SK-N-SH (cell line): ENCODE measurements around the gene CYP3A5.

ENCODE experiments used
- EP300 ChIP-seq, 2 experiments: IDR thresholded peaks; 2 replicates each; pipeline versions ENCODE4 v1.4.0 to v1.6.1; 2012; ENCODE audit warnings: borderline replicate concordance in 1 of 2, low read depth in 1 of 2, low read length in 1 of 2
- POLR2AphosphoS5 ChIP-seq: IDR thresholded peaks from 2 replicates; pipeline ENCODE4 v1.6.1; 2012; ENCODE audit warnings: low read depth, low read length
- RAD21 ChIP-seq: IDR thresholded peaks from 2 replicates; pipeline ENCODE4 v1.6.1; 2012; ENCODE audit warnings: mild to moderate bottlenecking, low read length
- TF ChIP-seq, protein P1 (sequence below): fragments of 200-600 bp; sonication (generic); IDR thresholded peaks from 2 replicates; pipeline ENCODE4 v1.6.1; 2017; ENCODE audit warnings: antibody characterized with exemption, mild to moderate bottlenecking, moderate library complexity
- TF ChIP-seq, protein P2 (sequence below): IDR thresholded peaks from 2 replicates; pipeline ENCODE4 v1.4.0; 2012; ENCODE audit warnings: low read depth

GRCh38 chr7:99625961-99626360, 53.8 kb downstream of the CYP3A5 start:
- TF ChIP-seq, protein P1, sequence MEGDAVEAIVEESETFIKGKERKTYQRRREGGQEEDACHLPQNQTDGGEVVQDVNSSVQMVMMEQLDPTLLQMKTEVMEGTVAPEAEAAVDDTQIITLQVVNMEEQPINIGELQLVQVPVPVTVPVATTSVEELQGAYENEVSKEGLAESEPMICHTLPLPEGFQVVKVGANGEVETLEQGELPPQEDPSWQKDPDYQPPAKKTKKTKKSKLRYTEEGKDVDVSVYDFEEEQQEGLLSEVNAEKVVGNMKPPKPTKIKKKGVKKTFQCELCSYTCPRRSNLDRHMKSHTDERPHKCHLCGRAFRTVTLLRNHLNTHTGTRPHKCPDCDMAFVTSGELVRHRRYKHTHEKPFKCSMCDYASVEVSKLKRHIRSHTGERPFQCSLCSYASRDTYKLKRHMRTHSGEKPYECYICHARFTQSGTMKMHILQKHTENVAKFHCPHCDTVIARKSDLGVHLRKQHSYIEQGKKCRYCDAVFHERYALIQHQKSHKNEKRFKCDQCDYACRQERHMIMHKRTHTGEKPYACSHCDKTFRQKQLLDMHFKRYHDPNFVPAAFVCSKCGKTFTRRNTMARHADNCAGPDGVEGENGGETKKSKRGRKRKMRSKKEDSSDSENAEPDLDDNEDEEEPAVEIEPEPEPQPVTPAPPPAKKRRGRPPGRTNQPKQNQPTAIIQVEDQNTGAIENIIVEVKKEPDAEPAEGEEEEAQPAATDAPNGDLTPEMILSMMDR: no peak
- TF ChIP-seq RAD21 (no peak), POLR2AphosphoS5 (no peak), EP300 (IDR thresholded peaks at IDR 0.05; ENCODE audit: borderline replicate concordance in 1 of 2, low read depth in 1 of 2, low read length in 1 of 2) (no peak)
- TF ChIP-seq, protein P2, sequence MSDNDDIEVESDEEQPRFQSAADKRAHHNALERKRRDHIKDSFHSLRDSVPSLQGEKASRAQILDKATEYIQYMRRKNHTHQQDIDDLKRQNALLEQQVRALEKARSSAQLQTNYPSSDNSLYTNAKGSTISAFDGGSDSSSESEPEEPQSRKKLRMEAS: no peak
